PC-3 (cell line): ENCODE measurements around the gene VTI1A. TPM values are rescaled to one million over a fixed set of nuclear protein-coding genes. Genes with fewer than 3 reads are reported as not detected.

Experiments used
- ATAC-seq: fragments of 200-7000 bp; cut with Tn5 transposase; 2 replicates; pipeline ENCODE4 v1.9.1; 2020; ENCODE audit warnings: mild to moderate bottlenecking, moderate library complexity
- BruUV-seq: library from RNA; stranded (reverse); fragments of 400-500 nt; replicated peaks from 2 replicates; lab custom pipeline; 2021; lab: Mats Ljungman, UMichigan
- CTCF ChIA-PET: fragments of 300-600 bp; sonication (Branson Sonifier 250); formaldehyde crosslinking; loops from one replicate; lab custom pipeline; 2022; ENCODE audit warnings: antibody characterized with exemption; lab: Charles Lee
- POLR2A ChIA-PET: fragments of 300-600 bp; sonication (Branson Sonifier 250); formaldehyde crosslinking; loops from one replicate; lab custom pipeline; 2022; ENCODE audit warnings: antibody characterized with exemption; ENCODE audit not compliant: unreplicated experiment; lab: Charles Lee
- DNase-seq: peaks from one replicate; pipeline ENCODE4 v3.0.0-alpha.2; 2015
- H2AFZ ChIP-seq: fragments of 300-600 bp; sonication (generic); 2 replicates; pipeline ENCODE4 v1.6.0; 2016; ENCODE audit warnings: antibody characterized with exemption, low read length
- H3F3A ChIP-seq: fragments of 300-600 bp; sonication (generic); one replicate; pipeline ENCODE4 v1.6.0; 2017; ENCODE audit warnings: antibody characterized with exemption, low read length, control low read depth, mild to moderate bottlenecking; ENCODE audit not compliant: unreplicated experiment
- H3K27ac ChIP-seq: fragments of 300-600 bp; sonication (generic); 2 replicates; pipeline ENCODE4 v1.5.1; 2016; ENCODE audit warnings: mild to moderate bottlenecking, low read length
- H3K27me3 ChIP-seq: fragments of 300-600 bp; sonication (generic); 2 replicates; pipeline ENCODE4 v1.6.1; 2016; ENCODE audit warnings: low read length, mixed read lengths
- H3K36me3 ChIP-seq: fragments of 300-600 bp; sonication (generic); 2 replicates; pipeline ENCODE4 v1.6.1; 2016; ENCODE audit warnings: low read depth, mixed run types, low read length, mixed read lengths
- H3K4me1 ChIP-seq: fragments of 300-600 bp; sonication (generic); 2 replicates; pipeline ENCODE4 v1.5.1; 2016; ENCODE audit warnings: low read length; ENCODE audit not compliant: insufficient read depth
- H3K4me2 ChIP-seq: fragments of 300-600 bp; sonication (generic); 2 replicates; pipeline ENCODE4 v1.6.0; 2016; ENCODE audit warnings: low read length
- H3K4me3 ChIP-seq: fragments of 300-600 bp; sonication (generic); 2 replicates; pipeline ENCODE4 v1.5.1; 2016; ENCODE audit warnings: mild to moderate bottlenecking, low read length, mixed read lengths
- H3K79me2 ChIP-seq: fragments of 300-600 bp; sonication (generic); 2 replicates; pipeline ENCODE4 v1.6.1; 2017; ENCODE audit warnings: low read length, mixed read lengths
- H3K9ac ChIP-seq: fragments of 300-600 bp; sonication (generic); 2 replicates; pipeline ENCODE4 v1.6.0; 2016; ENCODE audit warnings: mild to moderate bottlenecking, low read length
- H3K9me2 ChIP-seq: fragments of 300-600 bp; sonication (generic); replicated peaks from 2 replicates; pipeline ENCODE4 v1.6.1; 2016; ENCODE audit warnings: mixed run types, low read length, mixed read lengths
- H3K9me3 ChIP-seq: fragments of 300-600 bp; sonication (generic); 2 replicates; pipeline ENCODE4 v1.6.1; 2016; ENCODE audit warnings: low read length, mixed read lengths
- H4K20me1 ChIP-seq: fragments of 300-600 bp; sonication (generic); 2 replicates; pipeline ENCODE4 v1.6.1; 2016; ENCODE audit warnings: low read length, mixed read lengths
- CTCF ChIP-seq: fragments of 300-600 bp; sonication (generic); conservative IDR thresholded peaks from 2 replicates; pipeline ENCODE4 v1.5.1; 2017; ENCODE audit warnings: antibody characterized with exemption, low read depth, mild to moderate bottlenecking, low read length
- EZH2 ChIP-seq: fragments of 300-600 bp; sonication (generic); IDR thresholded peaks from one replicate; pipeline ENCODE4 v1.6.1; 2017; ENCODE audit warnings: antibody characterized with exemption, mild to moderate bottlenecking, low read length; ENCODE audit not compliant: unreplicated experiment
- EZH2phosphoT487 ChIP-seq: fragments of 300-600 bp; sonication (generic); IDR thresholded peaks from 2 replicates; pipeline ENCODE4 v1.6.1; 2018; ENCODE audit warnings: mild to moderate bottlenecking, antibody characterized with exemption, low read length, borderline replicate concordance
- intact Hi-C: fragments of 100-400 bp; cut with micrococcal nuclease; formaldehyde crosslinking; loops from 2 replicates; pipeline ENCODE4 v1.9.0; 2023
- total RNA-seq: library from RNA; depleted of rRNA; stranded (reverse); fragments of >200 nt; gene quantifications from 2 replicates; pipeline ENCODE4 v1.2.3, GENCODE V29; 2014

Gene VTI1A
- total RNA-seq, 1 experiment from 2014 or later, result 18.1 TPM

GRCh38 chr10:112466802-112467201 lies 19.8 kb downstream of the VTI1A start:
- BruUV-seq, result no TSS peak
- intact Hi-C loops, result no loop called here
- POLR2A ChIA-PET, result no interaction called here

GRCh38 chr10:112467541-112468075 lies 20.6 kb downstream of the VTI1A start:
- no peak overlapping the region for H3K9ac ChIP-seq
- no peak for DNase-seq
- H4K20me1 ChIP-seq, result no peaks in the 10 kb centered on the region
- ATAC-seq, result no peak
- no peak overlapping the region for H2AFZ ChIP-seq
- H3K27ac ChIP-seq, result no peak overlapping the region
- H3K4me2 ChIP-seq, result no peak overlapping the region
- H3K9me3 ChIP-seq, result no peaks in the 10 kb centered on the region
- ChIA-PET CTCF (no interaction called here), POLR2A (no interaction called here)
- no peaks in the 10 kb centered on the region for H3K9me2 ChIP-seq
- no peaks in the 10 kb centered on the region for H3K79me2 ChIP-seq
- H3K27me3 ChIP-seq, result no peaks in the 10 kb centered on the region
- H3K36me3 ChIP-seq, result no peaks in the 10 kb centered on the region; the same call in 1 of the 2 replicates
- no TSS peak for BruUV-seq
- intact Hi-C loops, result no loop called here
- TF ChIP-seq EZH2, result no peak
- no peak for TF ChIP-seq CTCF
- no peak for TF ChIP-seq EZH2phosphoT487
- H3F3A ChIP-seq, result no peaks in the 10 kb centered on the region
- no peak overlapping the region for H3K4me3 ChIP-seq
- no peaks in the 10 kb centered on the region for H3K4me1 ChIP-seq

More at GRCh38 chr10:112466802-112467201, 19.8 kb downstream of the VTI1A start:
- no peaks in the 10 kb centered on the region for H3K4me1 ChIP-seq
- H3K79me2 ChIP-seq, result no peaks in the 10 kb centered on the region
- H4K20me1 ChIP-seq, result no peaks in the 10 kb centered on the region
- no peak for DNase-seq
- H3F3A ChIP-seq, result no peaks in the 10 kb centered on the region
- no peak overlapping the region for H2AFZ ChIP-seq
- no peaks in the 10 kb centered on the region for H3K9me2 ChIP-seq
- no peak overlapping the region for H3K27ac ChIP-seq
- H3K4me3 ChIP-seq, result no peak overlapping the region
- no peaks in the 10 kb centered on the region for H3K9me3 ChIP-seq
- H3K27me3 ChIP-seq, result no peaks in the 10 kb centered on the region
- CTCF ChIA-PET, result no interaction called here
- H3K9ac ChIP-seq, result no peak overlapping the region
- TF ChIP-seq EZH2 (no peak), EZH2phosphoT487 (no peak), CTCF (no peak)
- H3K4me2 ChIP-seq, result no peak overlapping the region
- H3K36me3 ChIP-seq, result no peaks in the 10 kb centered on the region; the same call in 1 of the 2 replicates
- ATAC-seq, result no peak

- H4K20me1 ChIP-seq, result no peaks in the 10 kb centered on the region
- TF ChIP-seq CTCF (peak; percentile 80), EZH2 (no peak)
- DNase-seq, result peak; percentile 48
- H3K4me3 ChIP-seq, result no peak overlapping the region
- H3K4me1 ChIP-seq, result 0 out of 2 replicates have a peak, but pooled peaks cover 7% of the 10 kb centered on the region
- no peak overlapping the region for H3K27ac ChIP-seq
- H3K79me2 ChIP-seq, result no peaks in the 10 kb centered on the region
- peak; percentile 57 for ATAC-seq
- no peaks in the 10 kb centered on the region for H3K9me2 ChIP-seq
- H3K4me2 ChIP-seq, result no peak overlapping the region
- H2AFZ ChIP-seq, result no peak overlapping the region
- ChIA-PET POLR2A (interaction anchor here (0.6 kb wide), 1 partner anchor 223 kb away, joined by 5 read pairs; no protein-coding TSS in a partner anchor), CTCF (interaction anchor here (0.6 to 1.0 kb wide), 5 partner anchors 32 to 589 kb away, joined by 3 to 7 read pairs (median 3); no protein-coding TSS in a partner anchor)
- no TSS peak for BruUV-seq
- H3K9me3 ChIP-seq, result no peaks in the 10 kb centered on the region
- no peaks in the 10 kb centered on the region for H3F3A ChIP-seq
- intact Hi-C loops, result loop anchor here (10.0 kb wide), 3 partner anchors 243 to 1053 kb away; no protein-coding TSS in a partner anchor
- no peak overlapping the region for H3K9ac ChIP-seq
- H3K36me3 ChIP-seq, result no peaks in the 10 kb centered on the region
- H3K27me3 ChIP-seq, result no peaks in the 10 kb centered on the region
These were observed 25.0 kb downstream of the VTI1A start for GRCh38 chr10:112471878-112472487.
